ENCODE results near the gene DBI.

DBI gene

DNA sequence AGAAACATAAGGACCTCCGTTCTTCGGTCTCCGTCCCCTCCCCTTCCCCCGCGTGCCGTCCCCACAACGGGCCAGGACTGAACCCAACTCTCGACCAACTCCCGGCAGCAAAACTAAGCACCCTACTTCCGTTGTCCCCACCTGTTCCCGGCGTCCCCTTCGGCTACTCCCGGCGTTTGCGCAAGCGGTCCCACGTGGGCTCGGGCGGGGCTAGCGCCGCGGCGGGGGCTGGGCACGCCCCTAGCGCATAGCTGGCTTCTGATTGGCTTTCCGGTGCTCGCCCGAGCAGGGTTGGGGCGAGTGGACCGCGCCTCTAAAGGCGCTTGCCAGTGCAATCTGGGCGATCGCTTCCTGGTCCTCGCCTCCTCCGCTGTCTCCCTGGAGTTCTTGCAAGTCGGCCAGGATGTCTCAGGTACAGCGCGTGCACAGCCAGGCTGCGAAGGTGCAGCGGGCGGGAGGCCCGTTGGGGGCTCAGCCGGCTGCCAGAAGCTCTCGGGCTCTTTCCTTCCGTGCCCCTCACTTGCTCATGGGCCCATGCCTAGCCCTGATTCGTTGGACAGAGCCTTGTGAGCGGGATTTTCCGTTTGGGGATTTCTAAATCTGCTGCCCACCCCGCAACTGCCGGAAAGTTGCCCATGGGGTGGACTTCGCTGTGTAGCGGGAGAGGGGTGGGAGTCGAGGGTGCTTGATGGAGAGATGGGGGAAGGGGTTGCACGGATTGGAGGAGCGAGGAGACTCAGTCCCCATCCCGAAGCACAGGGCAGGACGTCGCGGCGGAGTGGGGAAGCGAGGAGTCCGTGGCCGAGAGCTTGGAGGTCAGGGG lies at the start of gene DBI, which contains the start of gene C2orf76:
DBI (plus strand) TSS at position 329 of the 823 bp plus-strand sequence; CDS start at position 404, 75 bp downstream.
C2orf76 (minus strand) TSS at position 186 of the 823 bp plus-strand sequence. CDS start 26,875 bp downstream, outside the sequence.
- peak; percentile 98 for DNase-seq

DNA sequence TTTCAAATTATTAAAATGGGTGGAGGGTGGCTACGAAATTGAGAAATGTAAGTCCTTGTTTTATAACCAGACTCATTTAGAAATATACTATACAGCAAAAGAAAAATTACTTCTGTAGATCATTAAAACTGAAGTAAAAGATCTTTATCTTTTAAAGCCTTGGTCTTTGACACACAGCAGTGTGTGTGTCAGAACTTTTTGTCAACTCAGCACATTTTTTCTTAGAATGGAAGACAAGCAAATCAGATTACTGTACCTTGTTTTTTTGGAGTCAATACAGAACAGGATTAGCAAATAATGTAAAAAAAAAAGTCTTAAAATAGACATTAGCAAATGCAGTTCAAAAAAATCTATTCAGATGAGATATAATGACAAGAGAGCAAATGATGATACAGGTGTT lies 49.2 kb upstream of the DBI start:
- DNase-seq: no peak

DNA sequence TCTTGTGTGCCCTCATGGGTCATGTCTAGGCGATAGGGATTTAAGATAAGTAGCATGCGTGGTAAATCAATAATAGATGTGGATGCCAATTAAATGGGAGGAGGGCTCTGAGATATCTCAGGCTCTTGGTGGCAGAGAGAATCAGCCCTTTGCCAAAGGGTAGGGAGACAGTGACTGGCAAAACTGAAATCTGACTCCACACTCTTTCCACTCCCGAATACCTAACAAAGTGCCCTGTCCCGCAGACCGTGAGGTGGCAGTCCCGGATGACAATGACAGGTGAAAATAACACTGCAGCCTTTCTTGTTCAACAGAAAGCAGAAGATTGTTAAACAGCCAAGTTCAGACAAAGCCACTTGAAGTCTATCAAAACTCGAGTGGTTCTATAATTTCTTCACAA lies 47.2 kb upstream of the DBI start:
- DNase-seq: no peak

DNA sequence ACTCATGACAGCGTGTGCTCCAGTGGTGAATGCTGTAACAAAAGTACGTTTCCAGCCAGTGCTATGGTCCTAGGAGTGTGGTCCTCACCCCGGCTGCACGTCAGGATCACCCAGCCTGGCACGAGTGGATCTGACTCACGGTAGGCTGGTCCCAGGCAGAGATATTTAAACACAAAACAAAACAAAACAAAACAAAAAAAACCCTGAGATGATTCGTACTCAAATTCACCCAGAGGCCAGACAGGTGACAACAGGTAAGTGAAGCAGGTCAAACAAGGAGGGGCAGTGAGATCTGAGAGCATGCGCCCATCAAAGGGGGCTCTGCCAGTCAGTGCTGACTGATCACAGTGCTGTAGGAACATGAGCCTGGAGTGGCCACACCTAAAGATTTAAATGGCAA lies 43.3 kb upstream of the DBI start:
- DNase-seq: no peak

DNA sequence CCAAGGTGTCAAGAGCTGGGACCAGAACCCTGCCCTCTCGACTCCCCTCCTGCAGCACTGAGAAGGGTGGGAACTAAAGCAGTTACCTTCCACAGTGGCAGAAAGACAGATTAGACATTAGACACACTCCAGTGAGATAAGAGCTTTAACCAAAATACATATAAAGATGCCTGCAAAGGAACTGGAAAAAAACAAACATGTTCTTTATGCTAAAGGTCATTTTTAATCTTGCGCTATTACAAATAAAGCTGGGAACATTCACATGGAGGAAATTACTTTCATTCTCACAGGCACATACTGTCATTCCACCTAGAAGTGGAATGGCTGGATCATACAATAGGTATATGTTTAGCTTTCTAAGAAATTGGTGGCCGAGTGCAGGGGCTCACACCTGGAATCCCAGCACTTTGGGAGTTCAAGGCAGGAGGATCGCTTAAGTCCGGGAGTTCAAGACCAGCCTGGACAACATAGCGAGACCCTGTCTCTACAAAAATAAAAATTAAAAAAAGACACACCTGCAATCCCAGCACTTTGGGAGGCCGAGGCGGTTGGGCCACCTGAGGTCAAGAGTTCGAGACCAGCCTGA lies 42.0 kb upstream of the DBI start:
- DNase-seq: no peak

DNA sequence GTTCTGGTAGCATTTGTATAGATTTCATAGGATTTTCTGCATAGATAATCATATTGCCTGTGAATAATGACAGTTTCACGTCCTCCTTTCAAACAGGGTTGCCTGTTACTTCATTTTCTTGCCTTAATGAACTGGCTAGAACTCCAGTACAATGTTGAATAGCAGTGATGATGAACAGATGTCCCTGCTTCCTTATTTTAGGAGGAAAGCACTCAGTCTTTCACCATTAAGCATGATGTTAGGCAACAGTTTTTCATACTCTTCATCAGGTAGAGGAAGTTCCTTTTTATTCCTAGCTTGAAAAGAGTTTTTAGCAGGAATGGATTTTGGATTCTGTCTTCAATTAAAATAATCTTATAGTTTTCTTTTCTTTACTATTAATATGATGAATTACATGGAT lies 39.8 kb upstream of the DBI start:
- DNase-seq: peak; percentile 77

DNA sequence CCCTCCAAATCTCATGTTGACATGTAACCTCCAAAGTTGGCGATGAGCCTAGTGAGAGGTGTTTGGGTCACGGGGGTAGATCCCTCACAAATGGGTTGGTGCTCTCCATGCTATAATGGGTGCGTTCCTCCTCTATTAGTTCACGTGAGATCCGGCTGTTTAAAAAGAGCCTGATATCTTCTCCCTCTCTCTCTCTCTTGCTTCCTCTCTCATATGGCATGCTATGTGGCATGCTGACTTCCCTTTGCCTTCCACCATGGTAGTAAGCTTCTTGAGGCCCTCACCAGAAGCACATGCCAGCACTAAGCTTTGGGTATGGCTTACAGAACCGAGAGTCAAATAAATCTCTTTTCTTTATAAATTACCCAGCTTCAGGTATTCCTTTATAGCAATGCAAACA lies 39.3 kb upstream of the DBI start:
- no peak for DNase-seq

DNA sequence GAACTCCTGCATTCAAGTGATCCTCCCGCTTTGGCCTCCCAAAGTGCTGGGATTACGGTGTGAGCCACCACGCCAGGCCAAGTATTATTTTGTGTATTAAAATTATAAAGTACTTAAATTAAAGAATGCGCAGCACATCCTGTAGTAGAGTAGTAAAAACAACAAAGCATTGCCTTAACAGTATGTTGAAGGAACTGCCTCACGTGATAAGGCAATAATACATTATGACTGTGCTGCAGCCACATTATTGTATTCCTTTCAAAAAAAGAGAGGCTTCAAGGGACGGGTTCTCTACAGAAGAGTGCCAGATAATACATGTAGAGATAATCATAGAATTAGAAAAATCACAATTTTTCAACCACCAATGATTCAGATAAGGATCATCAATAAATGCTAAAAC lies 33.8 kb upstream of the DBI start:
- no peak for DNase-seq

DNA sequence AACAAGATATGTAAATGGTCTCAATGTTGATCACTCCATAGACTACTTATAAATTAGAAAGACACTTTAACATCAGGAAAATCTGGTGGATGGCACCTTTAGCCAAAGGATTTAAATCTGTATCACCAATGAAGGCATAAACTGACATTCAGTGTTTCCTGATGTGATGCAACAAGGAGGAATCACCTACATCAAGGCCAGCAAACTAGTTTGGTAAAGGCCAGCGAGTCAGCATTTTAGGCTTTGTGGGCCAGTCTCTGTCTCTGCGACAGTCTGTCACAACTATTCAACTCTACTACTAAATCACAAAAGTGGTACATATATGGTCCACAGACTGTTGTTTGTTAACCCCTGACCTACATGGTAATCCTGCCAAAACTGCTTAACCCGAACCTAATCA lies 33.4 kb upstream of the DBI start:
- no peak for DNase-seq

DNA sequence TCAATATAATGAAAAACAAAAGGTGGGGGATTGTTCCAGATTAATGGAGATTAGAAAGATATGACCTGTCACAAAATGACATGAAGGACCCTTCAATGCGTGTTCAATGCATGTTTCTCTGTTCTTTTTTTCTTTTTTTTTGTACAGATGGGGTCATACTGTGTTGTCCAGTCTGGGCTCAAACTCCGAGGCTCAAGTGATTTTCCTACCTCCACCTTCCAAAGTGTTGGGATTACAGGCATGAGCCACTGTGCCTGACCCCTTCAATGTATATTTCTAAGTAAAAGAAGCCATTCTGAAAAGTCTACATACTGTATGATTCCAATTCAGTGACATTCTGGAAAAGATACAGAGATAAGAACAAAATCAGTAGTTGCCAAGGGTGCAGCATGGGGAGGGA lies 32.9 kb upstream of the DBI start:
- no peak for DNase-seq

DNA sequence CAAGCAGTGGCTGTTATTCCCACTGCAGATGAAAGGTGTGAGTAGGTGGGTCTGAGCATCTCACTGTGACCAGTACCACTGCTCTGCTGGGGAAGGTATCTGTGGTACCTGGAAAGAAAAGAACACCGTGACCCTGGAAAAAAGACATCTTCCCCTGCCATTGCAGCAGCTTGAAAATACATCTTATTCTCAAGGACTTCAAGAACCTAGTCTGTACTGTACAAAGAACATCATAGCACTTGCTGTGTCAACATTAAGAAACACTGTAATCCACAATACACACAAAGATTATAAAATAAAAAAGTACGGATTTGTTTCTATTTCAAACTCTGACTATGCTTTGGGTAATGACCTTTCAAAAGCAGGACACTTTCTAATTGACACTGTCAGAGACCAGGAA lies 29.0 kb upstream of the DBI start:
- DNase-seq: no peak

DNA sequence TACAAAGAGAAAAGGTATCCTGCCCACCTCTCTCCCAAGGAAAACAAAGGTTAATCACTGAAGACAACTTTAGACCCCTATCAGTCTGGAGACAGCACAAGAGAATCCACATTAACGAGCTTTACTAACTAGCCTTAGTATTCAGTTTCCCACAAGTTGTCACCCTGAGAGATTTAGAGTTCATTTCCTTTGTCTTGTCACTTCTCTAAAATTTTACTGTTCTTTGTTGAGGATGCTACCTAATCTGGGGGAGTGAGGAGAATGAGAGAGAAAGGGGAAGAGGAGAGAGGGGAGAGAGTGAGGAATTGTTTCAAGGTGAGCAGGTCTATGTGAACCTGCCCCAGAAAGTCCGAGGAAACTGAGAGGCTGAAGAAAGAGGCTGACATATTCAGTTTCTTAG lies 28.5 kb upstream of the DBI start:
- DNase-seq: no peak

DNA sequence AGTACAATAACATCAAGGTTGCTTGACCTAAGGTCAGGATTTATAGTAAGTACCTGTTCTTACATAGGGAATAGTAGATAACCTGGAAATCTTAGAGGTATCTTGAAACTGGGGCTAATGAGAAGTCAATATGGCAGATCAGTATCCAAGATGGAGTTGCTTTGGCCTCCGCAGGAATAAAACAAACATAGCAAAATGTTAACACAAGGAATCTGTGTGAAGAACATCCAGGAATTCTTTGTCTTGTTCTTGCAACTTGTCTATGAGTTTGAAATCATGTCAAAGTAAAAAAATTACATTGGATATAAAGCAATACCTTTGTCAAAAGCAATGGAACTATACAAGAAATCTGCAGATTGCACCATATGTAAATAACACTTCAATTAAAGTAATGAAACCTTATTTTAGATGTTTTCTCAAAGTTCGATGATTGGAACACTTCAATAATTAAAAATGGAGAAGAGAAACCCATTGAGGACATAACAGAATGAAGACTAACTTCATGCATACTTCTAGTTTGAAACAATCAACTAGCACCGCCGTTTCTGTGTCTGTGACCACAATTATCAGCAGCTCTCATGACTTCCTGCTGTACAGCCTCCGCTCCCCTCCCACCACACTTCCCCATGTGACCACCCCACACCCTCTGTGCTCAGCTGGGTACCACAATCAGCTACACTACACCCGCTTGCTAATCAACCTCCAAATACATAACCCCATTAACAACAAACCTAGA lies 27.8 kb upstream of the DBI start:
- DNase-seq: peak; percentile 55

DNA sequence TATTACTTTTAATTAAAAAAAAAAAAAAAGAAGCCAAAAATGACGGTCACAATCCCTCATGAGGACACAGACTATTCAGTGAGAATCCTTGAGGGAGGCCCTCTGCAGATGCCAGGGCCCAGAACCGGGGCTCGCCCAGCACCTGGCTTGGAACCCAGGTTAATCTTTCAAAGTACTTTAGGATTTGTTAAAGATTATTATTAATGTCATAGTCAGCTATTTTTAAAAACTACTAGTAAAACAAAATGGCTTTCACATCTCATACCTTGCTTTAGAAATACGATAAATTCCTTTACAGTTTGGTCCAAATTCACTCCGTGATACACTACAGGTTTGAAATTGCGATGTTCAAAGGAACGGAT lies 27.2 kb upstream of the DBI start:
- no peak for DNase-seq

DNA sequence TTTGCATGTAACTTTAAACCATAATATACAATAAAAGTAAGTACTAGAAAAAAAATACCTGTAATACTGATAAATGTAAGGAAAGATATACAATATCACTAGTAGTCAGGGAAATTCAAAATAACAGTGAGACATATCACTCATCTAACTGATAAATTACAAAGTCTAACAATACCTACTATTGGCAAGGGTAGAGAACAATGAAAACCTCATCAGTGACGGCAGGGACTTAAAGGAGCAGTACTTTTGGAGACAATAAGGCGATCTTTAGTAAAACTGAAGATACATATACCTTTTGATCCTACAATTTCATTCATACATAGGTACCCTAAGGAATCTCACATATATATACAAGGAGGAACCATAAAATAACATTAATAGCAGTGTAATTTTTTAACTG lies 25.1 kb upstream of the DBI start:
- DNase-seq: no peak

DNA sequence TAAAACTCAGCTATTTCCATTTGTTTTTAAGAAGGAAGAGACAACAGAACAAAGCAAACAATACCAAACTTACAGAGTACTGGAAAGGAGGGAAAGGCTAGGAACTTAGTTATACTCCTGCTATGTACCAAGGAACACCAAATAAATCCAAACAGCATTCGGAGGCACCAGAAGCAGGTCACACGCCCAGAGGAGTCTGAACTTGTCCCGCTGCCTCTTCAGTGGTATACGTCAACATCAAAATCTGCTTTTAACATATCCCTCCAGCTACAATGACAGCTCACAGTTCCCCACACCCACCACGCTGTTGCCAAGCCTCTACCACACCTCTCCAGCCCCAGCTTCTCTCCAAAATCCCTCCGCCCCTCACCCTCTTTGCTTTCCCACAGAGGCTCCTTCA lies 17.5 kb upstream of the DBI start:
- no peak for DNase-seq

DNA sequence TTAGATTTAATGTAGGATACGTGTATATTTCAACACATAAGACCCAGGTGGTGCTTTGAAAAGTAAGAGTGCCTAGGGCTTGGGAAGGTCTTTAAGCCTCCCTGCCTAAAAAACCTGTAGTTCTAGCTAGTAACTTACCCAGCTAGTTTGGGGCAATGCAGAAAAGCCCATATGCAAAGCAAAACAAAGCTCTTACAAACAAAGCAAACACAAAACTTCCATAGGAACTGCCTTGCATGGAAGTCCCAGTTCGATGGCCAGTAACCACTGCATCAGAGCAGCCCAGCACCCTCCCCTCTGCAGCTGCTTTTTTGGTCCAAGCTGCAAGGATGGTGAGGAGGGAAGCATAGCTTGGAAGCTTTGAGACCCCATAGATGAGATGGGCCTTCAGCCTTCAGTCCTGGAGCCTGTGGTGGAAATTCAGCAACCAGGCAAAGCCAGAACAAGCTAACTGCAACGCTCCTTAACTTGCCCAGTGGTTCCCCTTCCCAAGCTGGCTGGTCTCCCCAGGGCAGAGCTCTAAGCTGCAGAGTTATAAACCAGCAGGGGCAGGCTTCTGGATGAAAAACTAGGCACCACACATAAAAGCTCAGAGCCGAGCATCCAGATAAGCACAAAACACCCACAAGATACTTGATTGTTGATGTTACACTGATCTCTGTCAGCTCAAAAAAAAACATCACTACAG lies 16.3 kb upstream of the DBI start:
- no peak for DNase-seq

DNA sequence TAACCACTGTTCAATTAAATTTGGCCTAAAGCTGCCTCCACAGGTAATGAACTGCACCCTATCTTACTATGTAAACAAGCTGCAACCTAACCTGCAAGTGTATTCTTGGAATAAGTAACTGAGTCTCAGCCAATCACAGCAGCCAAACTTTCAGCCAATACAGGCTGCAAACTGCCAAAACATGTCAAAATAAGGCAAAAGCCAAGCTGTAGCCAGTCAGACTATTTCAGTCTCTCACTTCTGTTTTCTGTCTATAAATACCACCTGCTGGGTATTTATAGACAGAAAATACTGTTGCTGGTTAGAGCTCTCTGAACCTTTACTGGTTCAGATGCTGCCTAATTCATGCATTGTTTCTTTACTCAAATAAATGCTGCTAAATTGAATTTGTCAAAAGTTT lies 14.4 kb upstream of the DBI start:
- peak; percentile 9 for DNase-seq

DNA sequence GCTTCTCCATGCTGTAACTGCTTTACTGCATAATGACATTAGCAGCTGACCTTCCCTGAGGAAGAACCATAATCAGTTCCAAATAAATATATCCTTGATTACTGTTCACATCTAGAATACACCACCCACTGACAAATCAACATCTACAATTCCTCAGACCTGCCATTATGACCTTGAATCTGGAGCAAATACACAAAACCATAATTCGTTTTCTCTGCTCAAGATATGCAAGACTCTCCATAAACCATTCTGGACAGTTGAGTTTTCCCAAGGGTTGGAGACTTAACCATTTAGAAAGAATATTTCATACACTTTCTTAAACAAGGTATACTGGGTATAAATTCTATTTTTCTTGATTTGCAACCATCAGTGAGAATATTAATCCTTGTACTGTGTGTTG lies 11.9 kb upstream of the DBI start:
- DNase-seq: no peak

DNA sequence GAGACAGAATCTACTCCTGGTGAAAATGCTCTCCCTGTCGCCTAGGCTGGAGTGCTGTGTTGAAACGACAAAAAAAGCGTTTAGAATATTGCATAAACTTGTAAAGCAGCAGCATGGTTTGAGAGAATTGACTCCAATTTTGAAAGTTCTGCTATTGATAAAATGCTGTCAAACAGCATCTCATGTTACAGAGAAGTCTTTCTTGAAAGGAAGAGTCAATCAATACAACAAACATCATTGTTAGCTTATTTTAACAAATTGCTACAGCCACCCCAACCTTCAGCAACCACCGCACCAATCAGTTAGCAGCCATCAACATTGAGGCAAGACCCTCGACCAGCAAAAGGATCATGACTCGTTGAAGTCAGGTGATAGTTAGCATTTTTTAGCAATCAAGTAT lies 7.0 kb upstream of the DBI start:
- DNase-seq: no peak

DNA sequence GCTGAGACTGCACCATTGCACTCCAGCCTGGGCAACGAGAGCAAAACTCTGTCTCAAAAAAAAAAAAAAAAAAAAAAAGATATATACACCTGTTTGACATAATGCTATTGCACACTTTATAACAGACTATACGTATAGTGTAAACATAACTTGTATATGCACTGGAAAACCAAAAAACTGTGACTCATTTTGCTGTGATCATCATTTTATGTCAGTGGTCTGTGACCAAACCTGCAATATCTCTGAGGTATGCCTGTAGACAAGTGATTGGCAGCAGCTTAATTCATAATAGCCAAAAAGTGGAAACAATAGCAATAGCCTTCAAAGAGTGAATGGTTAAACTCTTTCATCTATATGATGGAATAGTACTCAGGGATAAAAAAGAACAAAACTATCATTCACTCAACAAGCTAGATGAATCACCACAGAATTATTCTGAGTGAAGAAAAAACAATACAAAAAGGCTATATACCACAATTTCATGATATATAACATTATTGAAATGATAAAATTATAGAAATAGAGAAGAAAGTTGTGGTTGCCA lies 6.3 kb upstream of the DBI start:
- no peak for DNase-seq

DNA sequence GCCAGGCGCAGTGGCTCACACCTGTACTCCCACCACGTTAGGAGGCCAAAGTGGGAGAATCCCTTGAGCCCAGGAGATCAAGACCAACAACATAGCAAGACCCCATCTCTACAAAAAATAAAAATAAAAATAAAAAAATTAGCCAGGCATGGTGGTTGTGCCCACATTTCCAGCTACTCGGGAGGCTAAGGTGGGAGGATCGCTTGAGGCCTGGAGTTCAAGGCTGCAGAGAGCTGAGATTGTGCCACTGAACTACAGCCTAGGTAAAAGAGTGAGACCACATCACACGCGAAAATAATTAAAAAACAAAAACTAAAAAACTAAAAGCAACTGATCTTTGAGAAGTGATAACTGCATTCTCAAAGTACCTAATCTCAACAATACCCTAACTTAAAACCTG lies 2.0 kb upstream of the DBI start:
- DNase-seq: no peak

DNA sequence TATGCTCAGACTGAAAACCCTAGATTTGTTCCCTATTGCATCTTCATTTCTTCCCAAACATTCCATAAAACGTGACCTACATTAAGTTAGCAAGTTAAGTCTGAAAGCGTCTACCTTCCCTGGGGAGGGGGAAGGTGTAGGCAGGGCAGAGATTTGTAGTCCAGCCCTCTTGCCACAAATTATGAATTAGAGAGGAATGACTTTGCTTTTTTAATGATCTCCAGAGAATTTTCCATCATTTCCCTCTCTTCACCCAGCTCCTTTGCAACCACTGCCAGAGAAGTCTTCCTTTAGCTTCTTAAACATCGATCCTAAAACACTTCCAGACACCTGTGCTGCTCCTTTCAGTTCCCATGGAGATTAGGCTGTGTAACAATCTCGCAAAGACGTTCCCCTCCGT lies 1.3 kb upstream of the DBI start:
- DNase-seq: no peak

All from suppressor macrophage treated with lipopolysaccharide for 4 hours (primary cell).